ENCODE results near the gene JAKMIP2.

DNA sequence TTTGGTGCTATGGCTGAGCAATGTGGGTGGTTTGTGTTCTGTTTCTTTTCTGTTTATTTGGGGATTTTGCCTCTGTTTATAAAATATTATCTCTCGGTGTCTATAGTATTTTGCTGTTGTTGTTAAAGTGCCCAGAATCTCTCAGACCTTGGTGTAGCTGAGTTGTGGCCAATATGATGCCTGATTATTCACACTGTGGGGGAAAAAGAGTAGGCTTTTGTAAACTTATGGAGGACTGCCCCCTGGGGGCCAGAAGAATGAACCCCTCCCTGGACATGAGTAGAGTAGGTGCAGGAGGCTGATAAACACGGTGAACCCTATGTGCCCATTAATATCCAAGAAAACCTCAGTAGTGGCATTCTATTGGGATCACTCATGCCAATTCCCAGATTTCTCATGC, 223.7 kb downstream of the JAKMIP2 start:
- TF ChIP-seq, protein P1, sequence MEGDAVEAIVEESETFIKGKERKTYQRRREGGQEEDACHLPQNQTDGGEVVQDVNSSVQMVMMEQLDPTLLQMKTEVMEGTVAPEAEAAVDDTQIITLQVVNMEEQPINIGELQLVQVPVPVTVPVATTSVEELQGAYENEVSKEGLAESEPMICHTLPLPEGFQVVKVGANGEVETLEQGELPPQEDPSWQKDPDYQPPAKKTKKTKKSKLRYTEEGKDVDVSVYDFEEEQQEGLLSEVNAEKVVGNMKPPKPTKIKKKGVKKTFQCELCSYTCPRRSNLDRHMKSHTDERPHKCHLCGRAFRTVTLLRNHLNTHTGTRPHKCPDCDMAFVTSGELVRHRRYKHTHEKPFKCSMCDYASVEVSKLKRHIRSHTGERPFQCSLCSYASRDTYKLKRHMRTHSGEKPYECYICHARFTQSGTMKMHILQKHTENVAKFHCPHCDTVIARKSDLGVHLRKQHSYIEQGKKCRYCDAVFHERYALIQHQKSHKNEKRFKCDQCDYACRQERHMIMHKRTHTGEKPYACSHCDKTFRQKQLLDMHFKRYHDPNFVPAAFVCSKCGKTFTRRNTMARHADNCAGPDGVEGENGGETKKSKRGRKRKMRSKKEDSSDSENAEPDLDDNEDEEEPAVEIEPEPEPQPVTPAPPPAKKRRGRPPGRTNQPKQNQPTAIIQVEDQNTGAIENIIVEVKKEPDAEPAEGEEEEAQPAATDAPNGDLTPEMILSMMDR (IDR thresholded peaks at IDR 0.05): peak; percentile 42 to 65 (median 53)
- TF ChIP-seq POLR2A (IDR thresholded peaks at IDR 0.05): no peak
- TF ChIP-seq POLR2AphosphoS5 (IDR thresholded peaks at IDR 0.05; ENCODE audit: insufficient read depth in 1 of 2, low read depth in 1 of 2): no peak
